Effector memory CD4-positive, alpha-beta T cell (primary cell): ENCODE results near the gene SIGLEC12.

Experiments
- DNase-seq, 3 donors: peaks; one replicate each; pipeline ENCODE4 v3.0.0-alpha.2; 2020
- H3K27ac ChIP-seq: 2 replicates; pipeline ENCODE4 v1.7.0; 2013; ENCODE audit warnings: mild to moderate bottlenecking, low read length, moderate library complexity; ENCODE audit not compliant: insufficient read depth, poor library complexity, severe bottlenecking
- H3K27me3 ChIP-seq: replicated peaks from 2 replicates; pipeline ENCODE4 v1.7.0; 2013; ENCODE audit warnings: mild to moderate bottlenecking, low read length; ENCODE audit not compliant: insufficient read depth, control insufficient read depth, poor library complexity, severe bottlenecking
- H3K36me3 ChIP-seq: 2 replicates; pipeline ENCODE4 v1.7.0; 2013; ENCODE audit warnings: mild to moderate bottlenecking, low read length, moderate library complexity; ENCODE audit not compliant: control insufficient read depth, insufficient read depth
- H3K4me1 ChIP-seq: 2 replicates; pipeline ENCODE4 v1.7.0; 2013; ENCODE audit warnings: low read length, mild to moderate bottlenecking; ENCODE audit not compliant: control insufficient read depth, insufficient read depth, poor library complexity, severe bottlenecking
- H3K4me3 ChIP-seq: 2 replicates; pipeline ENCODE4 v1.7.0; 2013; ENCODE audit warnings: low read length, low read depth, mild to moderate bottlenecking; ENCODE audit not compliant: insufficient read depth, poor library complexity, severe bottlenecking
- H3K9me3 ChIP-seq: 2 replicates; pipeline ENCODE4 v1.7.0; 2013; ENCODE audit warnings: mild to moderate bottlenecking, low read length, moderate library complexity; ENCODE audit not compliant: control insufficient read depth

SIGLEC12 gene

DNA sequence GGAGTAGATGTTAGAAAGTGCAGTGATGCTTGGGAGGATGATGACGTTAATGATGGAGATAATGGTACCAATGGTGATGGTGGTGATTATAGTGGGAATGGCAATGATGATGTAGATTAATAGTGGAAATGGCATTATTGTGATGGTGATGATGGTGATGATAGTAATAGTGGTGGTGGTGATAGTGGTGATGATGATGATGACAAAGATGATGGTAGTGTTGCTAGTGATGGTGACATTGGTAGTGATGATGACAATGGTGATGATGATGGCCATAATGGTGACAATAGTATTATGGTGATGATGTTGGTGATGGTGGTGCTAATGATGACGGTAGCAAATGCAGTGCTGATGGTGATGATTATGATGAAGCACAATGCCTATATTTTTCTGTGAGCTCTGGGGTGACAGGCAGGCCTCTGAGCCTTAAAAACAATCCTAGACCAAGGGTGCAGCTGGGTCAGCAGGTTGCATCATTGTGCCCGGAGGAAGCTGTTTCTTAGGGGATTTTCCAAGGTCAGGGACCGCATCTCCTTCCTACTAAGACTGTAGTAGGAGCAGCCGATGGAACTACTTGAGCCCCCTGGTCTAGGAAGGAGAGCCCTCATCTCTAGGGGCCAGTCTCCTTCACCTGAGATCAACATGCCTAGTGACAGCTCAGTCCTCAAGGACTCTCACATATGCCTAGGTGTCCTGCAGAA lies 15.5 kb downstream of the SIGLEC12 start:
- Histone ChIP-seq H3K4me3 (no peak overlapping the region), H3K9me3 (no peaks in the 10 kb centered on the region), H3K27ac (no peak overlapping the region), H3K36me3 (no peaks in the 10 kb centered on the region), H3K4me1 (no peaks in the 10 kb centered on the region), H3K27me3 (no peaks in the 10 kb centered on the region)
- DNase-seq = no peak

DNA sequence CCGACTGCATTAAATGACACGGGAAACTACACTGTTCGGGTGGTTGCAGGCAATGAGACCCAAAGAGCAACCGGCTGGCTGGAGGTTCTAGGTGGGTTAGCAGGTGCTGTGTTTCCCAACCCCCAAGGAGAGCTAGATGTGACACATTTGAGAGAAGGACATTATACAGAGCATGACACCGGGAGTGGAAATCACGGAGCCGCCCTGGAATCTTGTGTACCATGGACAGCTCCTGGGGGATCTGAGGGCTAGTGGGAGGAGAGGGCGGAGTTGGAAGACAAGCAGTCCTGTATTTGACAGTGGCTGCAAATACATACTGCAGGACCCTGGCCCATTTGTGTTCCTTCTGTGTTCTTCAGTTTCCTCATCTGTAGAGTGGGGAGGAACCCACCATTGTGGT lies 21.0 kb downstream of the SIGLEC12 start:
- H3K27ac ChIP-seq = no peak overlapping the region
- no peaks in the 10 kb centered on the region for H3K9me3 ChIP-seq
- H3K4me1 ChIP-seq = no peaks in the 10 kb centered on the region
- H3K27me3 ChIP-seq = no peaks in the 10 kb centered on the region
- H3K4me3 ChIP-seq = no peak overlapping the region
- no peaks in the 10 kb centered on the region for H3K36me3 ChIP-seq
- no peak for DNase-seq

DNA sequence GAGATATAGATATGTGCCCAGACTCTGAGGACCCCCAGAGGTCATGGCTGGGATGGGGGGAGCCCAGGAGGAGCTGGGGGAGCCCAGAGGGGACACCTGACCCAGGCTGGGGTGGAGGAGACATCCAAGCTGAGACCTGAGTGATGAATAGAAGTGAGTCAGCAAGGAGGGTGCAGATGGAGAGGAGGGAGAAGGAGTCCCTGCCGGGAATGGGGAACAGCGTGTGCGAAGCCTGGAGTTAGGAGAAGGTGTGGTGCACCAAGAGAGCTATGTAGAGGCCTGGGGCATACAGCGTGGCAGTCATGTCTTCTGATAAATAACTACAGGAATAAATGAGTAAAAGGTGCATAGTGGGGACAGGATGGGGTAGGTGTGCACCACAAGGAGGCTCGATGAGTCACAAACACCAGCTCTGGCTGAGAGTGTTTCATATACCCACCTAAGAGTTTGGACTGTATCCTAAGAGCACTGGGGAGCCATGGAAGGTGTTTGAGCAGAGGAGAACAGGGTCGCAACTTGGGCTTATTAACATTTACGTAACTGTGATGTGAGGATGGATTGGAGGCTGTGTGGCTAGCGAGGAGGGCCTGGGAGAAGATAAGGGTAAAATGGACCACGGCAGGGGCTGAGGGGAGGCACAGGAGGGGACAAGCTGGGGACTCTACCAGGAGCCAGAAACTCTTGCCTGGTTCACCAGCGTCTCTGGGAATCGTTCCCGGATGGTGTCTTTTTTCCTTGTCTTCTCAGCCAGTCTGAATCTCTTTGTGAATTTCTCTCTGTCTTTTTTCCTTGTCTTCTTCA lies 21.9 kb downstream of the SIGLEC12 start:
- Histone ChIP-seq H3K27ac (no peak overlapping the region), H3K4me3 (no peak overlapping the region), H3K4me1 (no peaks in the 10 kb centered on the region), H3K9me3 (no peaks in the 10 kb centered on the region), H3K27me3 (no peaks in the 10 kb centered on the region), H3K36me3 (no peaks in the 10 kb centered on the region)
- no peak for DNase-seq

DNA sequence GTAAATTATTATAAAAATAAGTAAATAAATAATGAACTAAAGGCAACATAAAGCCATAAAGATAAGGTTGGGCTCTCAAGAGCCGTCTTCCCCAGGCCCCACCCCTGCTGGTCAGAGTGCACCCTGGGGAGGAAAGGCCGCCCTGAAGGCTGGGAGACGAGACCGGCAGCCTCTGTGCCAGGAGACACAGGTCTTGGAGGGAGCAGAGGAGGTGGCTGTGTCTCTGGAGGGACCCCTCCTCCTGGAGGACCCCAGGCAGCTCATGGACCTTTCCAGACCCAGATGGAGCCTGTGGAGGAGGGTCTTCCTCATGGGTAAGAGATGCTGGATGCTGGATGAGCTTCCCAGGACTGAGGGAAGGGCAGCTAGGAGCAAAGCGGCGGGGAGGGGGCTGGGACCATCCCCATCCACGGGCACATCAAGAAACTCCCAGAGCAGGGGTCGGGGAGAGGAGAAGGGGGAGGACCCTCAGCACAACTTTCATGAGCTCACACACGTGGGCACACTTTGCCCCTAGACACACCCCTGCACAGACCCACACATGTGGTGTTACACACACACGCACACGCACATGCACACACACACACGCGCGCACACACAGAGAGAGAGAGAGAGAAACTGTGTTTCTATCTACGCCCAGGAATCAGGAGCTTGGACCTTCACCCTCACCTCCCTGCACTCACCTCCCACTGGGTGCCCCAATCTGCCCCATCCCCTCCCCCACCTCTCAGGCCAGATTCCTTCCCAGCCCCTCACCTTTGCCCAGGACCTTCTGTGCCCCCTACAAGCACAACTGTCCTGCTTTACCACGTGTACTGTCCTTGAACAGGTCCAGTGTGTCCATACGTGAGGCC lies 23.0 kb downstream of the SIGLEC12 start, which contains the start of gene CEACAM18:
CEACAM18 (plus strand) TSS at position 159 of the 854 bp plus-strand sequence.
- Histone ChIP-seq H3K36me3 (no peaks in the 10 kb centered on the region), H3K4me1 (no peaks in the 10 kb centered on the region), H3K27ac (no peak within 1 kb of the TSS), H3K9me3 (no peaks in the 10 kb centered on the region), H3K4me3 (no peak within 1 kb of the TSS), H3K27me3 (no peaks in the 10 kb centered on the region)
- DNase-seq = no peak

DNA sequence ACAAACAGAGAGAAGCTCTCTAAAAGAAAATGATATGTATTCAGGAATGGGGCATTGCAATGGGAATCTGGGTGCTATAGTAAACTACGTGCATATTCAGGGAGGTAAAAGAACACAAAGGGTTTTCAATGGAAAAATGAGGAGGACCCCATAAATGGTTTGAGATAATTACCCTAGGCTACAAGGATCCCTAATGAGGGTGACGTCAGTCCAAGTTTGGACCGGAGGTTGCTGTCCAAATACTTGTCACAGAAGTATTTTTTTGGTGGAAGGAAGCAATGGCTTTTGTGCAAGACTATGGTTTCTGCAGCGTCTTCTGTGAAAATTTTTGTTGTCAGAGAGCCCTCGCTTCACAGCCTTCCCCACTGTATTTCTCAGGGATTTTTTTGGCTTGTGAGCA lies 24.3 kb downstream of the SIGLEC12 start:
- Histone ChIP-seq H3K4me3 (no peak overlapping the region), H3K9me3 (no peaks in the 10 kb centered on the region), H3K36me3 (no peaks in the 10 kb centered on the region), H3K27ac (no peak overlapping the region), H3K27me3 (no peaks in the 10 kb centered on the region), H3K4me1 (no peaks in the 10 kb centered on the region)
- no peak for DNase-seq

DNA sequence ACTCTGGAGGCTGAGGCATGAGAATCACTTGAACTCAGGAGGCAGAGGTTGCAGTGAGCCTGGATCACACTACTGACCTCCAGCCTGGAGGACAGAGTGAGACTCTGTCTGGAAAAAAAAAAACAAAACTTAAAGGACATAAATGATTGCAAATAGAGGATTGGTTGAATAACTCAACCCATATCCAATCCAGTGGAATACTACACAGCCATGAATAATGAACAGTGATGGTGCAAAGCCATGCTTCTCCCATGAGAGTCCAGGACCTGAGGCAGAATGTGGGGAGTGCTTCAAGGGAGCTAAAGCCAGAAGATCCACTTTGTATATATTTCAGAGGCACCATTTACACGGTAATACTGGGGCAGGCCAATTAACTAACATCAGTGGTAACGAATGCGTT lies 25.4 kb downstream of the SIGLEC12 start:
- Histone ChIP-seq H3K36me3 (no peaks in the 10 kb centered on the region), H3K27me3 (no peaks in the 10 kb centered on the region), H3K4me1 (no peaks in the 10 kb centered on the region), H3K27ac (no peak overlapping the region), H3K4me3 (no peak overlapping the region), H3K9me3 (no peaks in the 10 kb centered on the region)
- DNase-seq = no peak

DNA sequence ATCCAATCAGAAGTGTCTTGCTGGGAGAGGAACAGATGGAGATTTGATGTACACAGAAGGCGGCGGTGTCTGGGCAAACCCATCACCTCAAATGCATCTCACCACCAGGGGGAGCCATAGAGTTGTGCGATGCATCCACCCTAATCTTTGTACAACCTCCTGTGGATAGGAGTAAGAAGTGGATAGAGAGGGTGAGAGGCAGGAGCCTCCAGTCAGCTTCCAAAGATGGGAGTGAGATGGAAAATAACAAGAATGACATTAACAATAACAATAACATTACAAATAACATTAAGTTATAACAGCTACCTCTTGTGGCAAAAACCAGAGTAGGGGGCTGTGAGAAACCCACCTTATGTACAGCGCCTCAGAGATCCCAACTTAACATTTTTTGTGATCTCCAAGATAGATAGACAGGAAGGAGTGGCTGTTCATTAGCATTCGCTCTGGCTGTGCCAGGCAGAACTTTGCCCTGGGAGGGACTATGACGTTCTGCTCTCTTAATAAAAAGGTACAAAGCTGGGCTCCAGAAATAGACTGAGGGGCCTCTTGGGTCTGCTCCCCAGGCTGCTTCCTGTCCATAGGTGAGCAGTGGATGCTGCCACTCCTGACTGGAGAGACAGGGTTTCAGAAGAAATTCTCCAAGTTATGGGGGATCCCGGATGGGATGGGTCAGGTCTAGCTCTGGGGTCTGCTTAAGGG lies 28.4 kb downstream of the SIGLEC12 start:
- H3K4me3 ChIP-seq = no peak overlapping the region
- H3K27ac ChIP-seq = no peak overlapping the region
- H3K9me3 ChIP-seq = no peaks in the 10 kb centered on the region
- DNase-seq = peak; percentile 41 to 66 (median 51)
- no peaks in the 10 kb centered on the region for H3K4me1 ChIP-seq
- H3K27me3 ChIP-seq = no peaks in the 10 kb centered on the region
- no peaks in the 10 kb centered on the region for H3K36me3 ChIP-seq

DNA sequence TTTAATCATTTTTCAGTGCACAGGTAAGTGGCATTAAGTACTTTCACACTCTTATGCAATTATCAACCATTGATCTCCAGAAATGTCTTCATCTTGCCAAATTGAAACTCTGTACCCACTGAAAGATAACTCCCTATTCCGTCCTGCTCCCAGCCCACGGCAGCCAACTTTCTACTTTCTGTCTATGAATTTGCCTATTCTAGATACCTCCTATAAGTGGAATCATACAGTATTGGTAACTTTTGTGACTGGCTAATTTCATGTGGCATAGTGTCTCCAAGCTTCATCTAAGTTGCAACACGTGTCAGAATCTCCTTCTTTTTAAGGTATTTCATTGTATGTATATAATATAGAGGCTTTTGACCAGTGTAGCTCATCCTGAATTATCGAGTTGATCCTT lies 29.0 kb downstream of the SIGLEC12 start:
- Histone ChIP-seq H3K9me3 (no peaks in the 10 kb centered on the region), H3K36me3 (no peaks in the 10 kb centered on the region), H3K4me3 (no peak overlapping the region), H3K27ac (no peak overlapping the region), H3K27me3 (no peaks in the 10 kb centered on the region), H3K4me1 (no peaks in the 10 kb centered on the region)
- DNase-seq = no peak

DNA sequence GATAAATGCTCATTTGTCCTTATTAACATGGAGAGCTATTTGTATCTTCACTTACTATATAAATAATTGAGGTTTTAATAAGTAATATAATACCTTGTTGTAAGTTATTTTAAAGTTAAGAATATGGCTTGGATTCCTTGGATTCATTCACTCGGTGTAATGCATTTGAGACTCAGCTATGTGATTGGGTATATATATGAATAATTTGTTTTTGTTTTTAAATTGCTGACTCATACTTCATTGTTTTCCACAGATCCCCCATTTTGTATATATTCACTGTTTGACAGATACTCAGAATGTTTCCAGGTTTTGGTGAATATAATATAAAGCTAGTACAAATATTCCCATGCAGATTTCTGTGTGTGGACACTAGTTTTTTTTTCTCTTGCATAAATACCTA lies 30.1 kb downstream of the SIGLEC12 start:
- Histone ChIP-seq H3K9me3 (no peaks in the 10 kb centered on the region), H3K4me3 (no peak overlapping the region), H3K27me3 (no peaks in the 10 kb centered on the region), H3K4me1 (no peaks in the 10 kb centered on the region), H3K36me3 (no peaks in the 10 kb centered on the region), H3K27ac (no peak overlapping the region)
- no peak for DNase-seq
